Gastroesophageal sphincter (tissue), 3 donors: ENCODE results near the gene NCAPD3.

Experiments used
- EP300 ChIP-seq: sonication (generic); formaldehyde crosslinking; IDR thresholded peaks from one replicate; pipeline ENCODE4 v1.6.1; 2017; ENCODE audit warnings: antibody characterized with exemption, mild to moderate bottlenecking
- TF ChIP-seq, protein P1 (sequence below), 4 experiments: fragments of 200-600 bp in 2 of 4; fragments of 450-650 bp in 2 of 4; sonication (generic) in 1 of 4; IDR thresholded peaks; one replicate each; pipeline ENCODE4 v1.5.1; 2017 to 2019; ENCODE audit warnings: antibody characterized with exemption in 4 of 4, mild to moderate bottlenecking in 2 of 4, moderate library complexity in 2 of 4

DNA sequence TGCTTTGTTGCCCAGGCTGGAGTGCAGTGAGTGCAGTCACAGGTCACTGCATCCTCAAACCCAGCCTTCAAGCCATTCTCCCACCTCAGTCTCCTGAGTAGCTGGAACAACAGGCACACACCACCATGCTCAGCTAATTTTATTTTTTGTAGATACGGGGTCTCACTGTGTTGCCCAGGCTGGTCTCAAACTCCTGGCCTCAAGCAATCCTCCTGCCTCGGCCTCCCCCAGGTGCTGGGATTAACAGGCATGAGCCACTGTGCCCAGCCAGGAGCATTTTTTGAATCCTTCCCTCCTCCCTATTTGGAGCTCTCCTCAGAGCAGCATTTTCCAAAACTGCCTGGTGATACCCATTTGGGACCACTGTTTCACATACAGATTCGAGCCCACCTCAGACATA is 77.2 kb downstream of the NCAPD3 start:
- no peak for TF ChIP-seq EP300
- TF ChIP-seq, protein P1, sequence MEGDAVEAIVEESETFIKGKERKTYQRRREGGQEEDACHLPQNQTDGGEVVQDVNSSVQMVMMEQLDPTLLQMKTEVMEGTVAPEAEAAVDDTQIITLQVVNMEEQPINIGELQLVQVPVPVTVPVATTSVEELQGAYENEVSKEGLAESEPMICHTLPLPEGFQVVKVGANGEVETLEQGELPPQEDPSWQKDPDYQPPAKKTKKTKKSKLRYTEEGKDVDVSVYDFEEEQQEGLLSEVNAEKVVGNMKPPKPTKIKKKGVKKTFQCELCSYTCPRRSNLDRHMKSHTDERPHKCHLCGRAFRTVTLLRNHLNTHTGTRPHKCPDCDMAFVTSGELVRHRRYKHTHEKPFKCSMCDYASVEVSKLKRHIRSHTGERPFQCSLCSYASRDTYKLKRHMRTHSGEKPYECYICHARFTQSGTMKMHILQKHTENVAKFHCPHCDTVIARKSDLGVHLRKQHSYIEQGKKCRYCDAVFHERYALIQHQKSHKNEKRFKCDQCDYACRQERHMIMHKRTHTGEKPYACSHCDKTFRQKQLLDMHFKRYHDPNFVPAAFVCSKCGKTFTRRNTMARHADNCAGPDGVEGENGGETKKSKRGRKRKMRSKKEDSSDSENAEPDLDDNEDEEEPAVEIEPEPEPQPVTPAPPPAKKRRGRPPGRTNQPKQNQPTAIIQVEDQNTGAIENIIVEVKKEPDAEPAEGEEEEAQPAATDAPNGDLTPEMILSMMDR (IDR thresholded peaks at IDR 0.05) = no peak
